ENCODE data around the gene MLXIP. TPM values are rescaled to one million over a fixed set of nuclear protein-coding genes. Genes with fewer than 3 reads are reported as not detected.

Gene MLXIP
- total RNA-seq, 1 donor, result 8.3 TPM

- H3K4me3 ChIP-seq (ENCODE audit: low read depth, low read length), result no peak overlapping the region
- no peak for TF ChIP-seq CTCF (IDR thresholded peaks at IDR 0.05; ENCODE audit: insufficient read depth, low read length)
- DNase-seq (ENCODE audit: low read depth), result no peak
These were observed 33.3 kb upstream of the MLXIP start for GRCh38 chr12:122045262-122045661.

GRCh38 chr12:122046145-122046544 lies 32.4 kb upstream of the MLXIP start:
- DNase-seq (ENCODE audit: low read depth), result no peak
- no peak overlapping the region for H3K4me3 ChIP-seq (ENCODE audit: low read depth, low read length)

GRCh38 chr12:122048151-122048550 lies 30.4 kb upstream of the MLXIP start:
- no peak for TF ChIP-seq CTCF (IDR thresholded peaks at IDR 0.05; ENCODE audit: insufficient read depth, low read length)
- DNase-seq (ENCODE audit: low read depth), result peak; percentile 52
- H3K4me3 ChIP-seq (ENCODE audit: low read depth, low read length), result no peak overlapping the region

More at GRCh38 chr12:122046145-122046544, 32.4 kb upstream of the MLXIP start:
- no peak for TF ChIP-seq CTCF (IDR thresholded peaks at IDR 0.05; ENCODE audit: insufficient read depth, low read length)

GRCh38 chr12:122049827-122050226 lies 28.7 kb upstream of the MLXIP start:
- DNase-seq (ENCODE audit: low read depth), result no peak
- TF ChIP-seq CTCF (IDR thresholded peaks at IDR 0.05; ENCODE audit: insufficient read depth, low read length), result no peak
- H3K4me3 ChIP-seq (ENCODE audit: low read depth, low read length), result no peak overlapping the region

- no peak for TF ChIP-seq CTCF (IDR thresholded peaks at IDR 0.05; ENCODE audit: insufficient read depth, low read length)
- no peak for DNase-seq (ENCODE audit: low read depth)
- no peak overlapping the region for H3K4me3 ChIP-seq (ENCODE audit: low read depth, low read length)
These were observed 27.9 kb upstream of the MLXIP start for GRCh38 chr12:122050706-122051105.

GRCh38 chr12:122051231-122051876 lies 27.2 kb upstream of the MLXIP start:
- no peak overlapping the region for H3K4me3 ChIP-seq (ENCODE audit: low read depth, low read length)
- TF ChIP-seq CTCF (IDR thresholded peaks at IDR 0.05; ENCODE audit: insufficient read depth, low read length), result no peak
- DNase-seq (ENCODE audit: low read depth), result peak; percentile 16

- TF ChIP-seq CTCF (IDR thresholded peaks at IDR 0.05; ENCODE audit: insufficient read depth, low read length), result no peak
- peak; percentile 48 for DNase-seq (ENCODE audit: low read depth)
- H3K4me3 ChIP-seq (ENCODE audit: low read depth, low read length), result no peak overlapping the region
These were observed 26.3 kb upstream of the MLXIP start for GRCh38 chr12:122052285-122052684.
